A549 treated with DMSO at 1 μM for 4 hours (cell line): ENCODE results near the gene TMEM80. TPM values are rescaled to one million over a fixed set of nuclear protein-coding genes. Genes with fewer than 3 reads are reported as not detected.

Experiments
- total RNA-seq: library from RNA; stranded (reverse); fragments of 200-300 nt; extraction: Qiagen RNA extraction; gene quantifications from 5 replicates; pipeline ENCODE4 v1.2.3, GENCODE V29; 2022; ENCODE audit warnings: low read depth

Gene TMEM80
- total RNA-seq = 8.4 to 10.9 TPM (median 9.5 TPM) in 5 replicates

GRCh38 chr11:695538-696248 lies at the start of gene TMEM80:
TMEM80 (plus strand) TSS chr11:695816; CDS start chr11:695828, 12 bp downstream.

GRCh38 chr11:694563-695287 lies 891 bp upstream of the TMEM80 start, which contains the start of gene DEAF1:
DEAF1 (minus strand) TSS chr11:695222; CDS start chr11:695047, 175 bp downstream.

GRCh38 chr11:705646-706438 lies 10.2 kb downstream of the TMEM80 start, which contains the start of gene EPS8L2:
EPS8L2 (plus strand) TSS chr11:706231; CDS start chr11:709408, 3,177 bp downstream.

GRCh38 chr11:747158-748006 lies 51.8 kb downstream of the TMEM80 start, which contains the start of gene TALDO1:
TALDO1 (plus strand) TSS chr11:747464; CDS start chr11:747482, 18 bp downstream.

Other genes starting within 250 kb of the TMEM80 start
- 32.2 to 50.9 TPM (median 44.1 TPM) in 5 replicates for gene PTDSS2, start 245.5 kb upstream of the TMEM80 start, total RNA-seq
- gene RNH1, start 188.6 kb upstream of the TMEM80 start, total RNA-seq = 132 to 175 TPM (median 155 TPM) in 5 replicates
- gene HRAS, start 160.2 kb upstream of the TMEM80 start, total RNA-seq = 108 to 150 TPM (median 128 TPM) in 5 replicates
- gene LRRC56, start 158.3 kb upstream of the TMEM80 start, total RNA-seq = 0.40 to 0.70 TPM (median 0.55 TPM) in 5 replicates
- 2.1 to 2.9 TPM (median 2.2 TPM) in 5 replicates for gene LMNTD2, start 135.1 kb upstream of the TMEM80 start, total RNA-seq
- gene RASSF7, start 134.8 kb upstream of the TMEM80 start, total RNA-seq = 30.2 to 36.0 TPM (median 31.5 TPM) in 5 replicates
- 28.2 to 38.2 TPM (median 34.3 TPM) in 5 replicates for gene PHRF1, start 119.3 kb upstream of the TMEM80 start, total RNA-seq
- 4.0 to 7.8 TPM (median 6.7 TPM) in 5 replicates for gene IRF7, start 79.9 kb upstream of the TMEM80 start, total RNA-seq
- 0.02 to 0.05 TPM in 2 of 5 replicates, not detected in the others for gene CDHR5, start 70.9 kb upstream of the TMEM80 start, total RNA-seq
- gene SCT, start 68.6 kb upstream of the TMEM80 start, total RNA-seq = not detected in 5 replicates
- 0.17 to 0.43 TPM (median 0.24 TPM) in 5 replicates for gene DRD4, start 58.5 kb upstream of the TMEM80 start, total RNA-seq
- 23.3 to 39.2 TPM (median 31.9 TPM) in 5 replicates for gene DEAF1, start 594 bp upstream of the TMEM80 start, total RNA-seq
- gene EPS8L2, start 10.4 kb downstream of the TMEM80 start, total RNA-seq = 71.0 to 121 TPM (median 114 TPM) in 5 replicates
- 427 to 504 TPM (median 430 TPM) in 5 replicates for gene TALDO1, start 51.6 kb downstream of the TMEM80 start, total RNA-seq
- 37.5 to 49.3 TPM (median 45.9 TPM) in 5 replicates for gene GATD1, start 81.7 kb downstream of the TMEM80 start, total RNA-seq
- 0.81 to 2.3 TPM (median 1.6 TPM) in 5 replicates for gene CEND1, start 94.3 kb downstream of the TMEM80 start, total RNA-seq
- gene SLC25A22, start 102.5 kb downstream of the TMEM80 start, total RNA-seq = 24.3 to 40.1 TPM (median 33.7 TPM) in 5 replicates
- gene PIDD1, start 109.4 kb downstream of the TMEM80 start, total RNA-seq = 9.7 to 16.8 TPM (median 13.3 TPM) in 5 replicates
- 1,681 to 2,398 TPM (median 2,293 TPM) in 5 replicates for gene RPLP2, start 114.2 kb downstream of the TMEM80 start, total RNA-seq
- gene PNPLA2, start 123.1 kb downstream of the TMEM80 start, total RNA-seq = 40.4 to 57.7 TPM (median 52.1 TPM) in 5 replicates
- gene CRACR2B, start 132.1 kb downstream of the TMEM80 start, total RNA-seq = 3.1 to 4.7 TPM (median 3.6 TPM) in 5 replicates
- gene CD151, start 137.1 kb downstream of the TMEM80 start, total RNA-seq = 728 to 834 TPM (median 790 TPM) in 5 replicates
- 546 to 649 TPM (median 614 TPM) in 5 replicates for gene POLR2L, start 146.7 kb downstream of the TMEM80 start, total RNA-seq
- gene TSPAN4, start 147.0 kb downstream of the TMEM80 start, total RNA-seq = 132 to 188 TPM (median 168 TPM) in 5 replicates
- 74.3 to 81.3 TPM (median 76.0 TPM) in 5 replicates for gene CHID1, start 215.0 kb downstream of the TMEM80 start, total RNA-seq
- 28.5 to 41.5 TPM (median 36.3 TPM) in 5 replicates for gene AP2A2, start 230.1 kb downstream of the TMEM80 start, total RNA-seq